NCI-H2029 (cell line): ENCODE data around the gene VMO1.

Source experiments
- DNase-seq: peaks from one replicate; lab custom pipeline; 2025; lab: John Stamatoyannopoulos, UW

The VMO1 gene

GRCh38 chr17:4800462-4801196 lies 14.5 kb upstream of the VMO1 start:
- no peak for DNase-seq

DNA sequence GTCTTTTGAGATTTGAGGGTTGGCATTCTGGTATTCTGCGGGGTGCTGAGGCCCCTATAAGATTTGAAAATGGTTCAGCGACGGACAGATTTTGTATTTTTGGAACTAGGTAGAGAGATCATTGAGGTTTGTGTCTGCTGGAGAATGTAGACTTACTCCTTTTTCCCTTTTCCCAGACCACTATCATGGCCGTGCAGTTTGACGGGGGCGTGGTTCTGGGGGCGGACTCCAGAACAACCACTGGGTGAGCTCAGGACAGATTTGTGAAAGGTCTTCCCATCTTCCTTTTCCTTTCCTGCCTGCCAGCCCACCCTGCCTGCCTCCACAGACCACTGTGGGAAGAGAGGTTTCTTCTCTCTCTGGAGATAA lies 10.4 kb upstream of the VMO1 start:
- no peak for DNase-seq

- no peak for DNase-seq
These were observed 9.0 kb upstream of the VMO1 start for GRCh38 chr17:4795168-4795567.

GRCh38 chr17:4790705-4791088 lies 4.5 kb upstream of the VMO1 start:
- DNase-seq: no peak

DNA sequence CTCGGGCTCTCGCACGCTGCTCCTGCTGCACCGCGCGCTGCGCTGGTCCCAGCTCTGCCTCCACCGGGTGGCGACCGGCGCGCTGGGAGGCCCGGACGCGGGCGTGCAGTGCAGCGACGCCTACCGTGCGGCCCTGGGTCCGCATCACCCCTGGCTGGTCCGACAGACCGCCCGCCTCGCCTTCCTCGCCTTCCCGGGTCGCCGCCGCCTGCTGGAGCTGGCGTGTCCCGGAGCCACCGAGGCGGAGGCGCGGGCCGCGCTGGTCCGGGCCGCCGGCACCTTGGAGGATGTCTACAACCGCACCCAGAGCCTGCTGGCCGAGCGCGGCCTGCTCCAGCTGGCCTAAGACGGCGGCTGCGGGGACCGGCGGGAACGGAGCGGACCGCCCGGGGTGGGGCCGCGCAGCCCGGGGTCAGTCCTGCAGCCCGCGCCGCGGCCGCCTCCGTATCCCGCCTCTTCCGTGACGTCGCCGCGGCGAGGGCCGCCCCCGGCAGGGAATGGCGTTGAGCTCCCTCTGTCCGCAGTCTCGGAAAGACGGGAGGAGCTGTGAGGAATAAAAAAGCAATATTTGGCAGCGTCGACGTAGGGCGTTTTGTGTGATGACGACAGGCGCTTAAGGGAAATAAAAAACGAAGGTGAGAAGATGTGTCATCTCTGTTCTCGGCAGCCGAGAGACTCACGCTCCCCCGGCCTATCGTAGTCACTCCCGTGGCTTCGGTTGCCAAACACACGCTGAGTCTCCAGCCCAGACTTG lies 4.0 kb upstream of the VMO1 start:
- DNase-seq: peak; percentile 33

GRCh38 chr17:4789701-4789950 lies 3.5 kb upstream of the VMO1 start:
- no peak for DNase-seq

GRCh38 chr17:4788807-4789700 lies 2.9 kb upstream of the VMO1 start, which contains the start of gene GLTPD2:
GLTPD2 (plus strand) TSS chr17:4788964; CDS start chr17:4789012, 48 bp downstream.
- DNase-seq: no peak

DNA sequence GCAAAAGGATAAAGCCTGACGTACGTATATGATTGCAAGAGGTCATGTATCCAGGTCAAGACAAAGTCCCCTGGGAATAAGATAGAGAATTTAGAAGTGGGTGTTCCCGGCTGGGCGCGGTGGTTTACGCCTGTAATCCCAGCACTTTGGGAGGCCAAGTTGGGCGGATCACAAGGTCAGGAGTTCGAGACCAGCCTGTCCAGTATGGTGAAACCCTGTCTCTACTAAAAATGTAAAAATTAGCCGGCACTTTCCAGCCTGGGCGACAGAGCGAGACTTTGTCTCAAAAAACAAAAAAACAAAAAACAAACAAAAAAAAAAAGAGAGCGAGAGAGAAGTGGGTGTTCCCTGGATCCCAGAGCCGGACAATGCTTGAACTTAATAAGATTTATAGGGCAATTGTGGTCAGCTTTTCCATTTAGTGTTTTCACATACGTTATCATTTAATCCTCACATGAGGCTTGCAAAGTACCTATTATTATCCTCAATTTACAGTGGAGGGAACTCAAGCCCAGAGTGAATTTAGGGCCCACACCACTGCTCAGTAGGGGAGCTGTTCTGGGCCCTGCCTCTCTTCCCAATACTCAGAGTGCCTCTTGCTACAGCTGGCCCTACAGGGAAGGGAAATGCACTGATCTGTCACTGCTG lies 2.1 kb upstream of the VMO1 start:
- no peak for DNase-seq

DNA sequence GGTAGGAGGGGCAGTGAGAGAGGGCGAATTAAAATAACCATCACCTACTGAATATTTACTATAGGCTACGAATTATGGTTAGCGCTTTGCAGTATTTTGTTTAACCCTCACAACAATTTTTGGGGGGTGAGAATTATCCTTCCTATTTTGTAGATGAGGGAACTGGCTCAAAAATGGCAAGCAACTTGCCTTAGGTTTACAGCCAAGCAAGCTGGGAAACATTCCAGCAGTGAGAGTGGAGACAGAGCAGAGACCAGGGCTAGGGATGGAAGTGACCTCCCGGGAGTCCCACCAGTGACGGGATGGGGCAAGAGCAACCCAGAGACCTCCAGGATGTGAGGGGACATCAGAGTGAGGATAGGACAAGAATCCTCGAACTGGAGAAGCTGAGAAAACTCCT lies 352 bp upstream of the VMO1 start:
- DNase-seq: no peak

- no peak for DNase-seq
These were observed 656 bp downstream of the VMO1 start for GRCh38 chr17:4785311-4786105.

GRCh38 chr17:4782652-4783051 lies 3.5 kb downstream of the VMO1 start:
- DNase-seq: no peak

GRCh38 chr17:4780325-4780955 lies 5.7 kb downstream of the VMO1 start:
- no peak for DNase-seq

DNA sequence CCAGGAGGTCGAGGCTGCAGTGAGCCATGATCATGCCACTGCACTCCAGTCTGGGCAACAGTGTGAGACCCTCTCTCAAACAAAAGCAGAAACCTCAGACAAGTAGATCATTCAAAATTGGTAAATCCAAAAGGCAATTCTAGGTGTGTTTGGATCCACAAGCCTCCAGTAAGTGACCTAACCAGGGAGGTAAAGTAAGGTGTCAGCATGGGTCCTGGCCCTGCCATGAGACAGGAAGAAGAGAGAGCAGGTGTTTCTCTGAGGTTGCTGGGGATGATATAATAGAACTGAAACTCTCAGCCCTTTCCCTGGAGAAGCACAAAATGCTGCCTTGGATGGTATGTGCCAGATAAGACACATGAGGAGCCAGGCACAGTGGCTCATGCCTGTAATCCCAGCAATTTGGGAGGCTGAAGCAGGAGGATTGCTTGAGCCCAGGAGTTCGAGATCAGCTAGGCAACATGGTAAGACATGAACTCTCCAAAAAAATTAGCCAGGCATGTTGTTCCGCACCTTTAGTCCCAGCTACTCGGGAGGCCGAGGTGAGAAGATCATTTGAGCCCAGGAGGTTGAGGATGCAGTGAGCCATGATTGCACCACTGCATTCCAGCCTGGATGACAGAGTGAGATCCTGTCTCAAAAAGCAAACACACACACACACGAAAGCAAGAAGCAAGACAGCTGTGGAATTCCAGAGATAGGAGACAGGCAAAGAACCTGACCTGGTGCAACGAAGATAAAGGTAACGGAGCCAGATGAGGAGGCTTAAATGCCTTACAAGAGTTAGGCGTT lies 8.0 kb downstream of the VMO1 start:
- no peak for DNase-seq

GRCh38 chr17:4772235-4772613 lies 13.9 kb downstream of the VMO1 start:
- DNase-seq: no peak

GRCh38 chr17:4771519-4772234 lies 14.5 kb downstream of the VMO1 start, which contains the start of gene TM4SF5:
TM4SF5 (plus strand) TSS chr17:4771886; CDS start chr17:4771923, 37 bp downstream.
- no peak for DNase-seq

GRCh38 chr17:4769628-4770027 lies 16.5 kb downstream of the VMO1 start:
- DNase-seq: no peak

GRCh38 chr17:4768298-4768697 lies 17.9 kb downstream of the VMO1 start:
- no peak for DNase-seq

DNA sequence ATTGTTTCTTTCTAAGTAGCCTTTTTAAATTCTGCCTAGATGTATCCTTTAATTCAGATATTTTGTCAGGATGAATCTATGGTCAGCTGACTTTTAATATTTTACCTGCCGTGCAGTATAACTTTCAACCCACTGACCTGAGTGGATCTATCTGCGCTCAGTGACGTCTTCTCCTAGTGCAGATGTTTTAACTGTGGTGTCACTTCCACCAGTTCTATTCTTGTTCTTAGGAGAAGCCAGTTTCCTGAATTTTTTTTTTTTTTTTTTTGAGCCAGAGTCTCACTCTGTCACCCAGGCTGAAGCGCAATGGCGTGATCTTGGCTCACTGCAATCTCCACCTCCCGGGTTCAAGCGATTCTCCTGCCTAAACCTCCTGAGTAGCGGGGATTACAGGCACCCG lies 19.4 kb downstream of the VMO1 start:
- no peak for DNase-seq

- no peak for DNase-seq
These were observed 20.0 kb downstream of the VMO1 start for GRCh38 chr17:4766201-4766600.

- DNase-seq: no peak
These were observed 21.6 kb downstream of the VMO1 start for GRCh38 chr17:4764595-4764994.
